HepG2 (cell line): Measurements from ENCODE around the gene NUP62. TPM values are rescaled to one million over a fixed set of nuclear protein-coding genes. Genes with fewer than 3 reads are reported as not detected.

Source experiments
- ARNTL ChIP-seq: sonication (generic); formaldehyde crosslinking; IDR thresholded peaks from 2 replicates; pipeline ENCODE4 v1.4.0; 2020; ENCODE audit warnings: mild to moderate bottlenecking, missing genetic modification reagents
- ATF1 ChIP-seq: IDR thresholded peaks from 2 replicates; pipeline ENCODE4 v1.6.1; 2016; ENCODE audit warnings: mild to moderate bottlenecking, control low read depth
- CENPT ChIP-seq: sonication (generic); formaldehyde crosslinking; IDR thresholded peaks from 2 replicates; pipeline ENCODE4 v1.8.0; 2022; ENCODE audit warnings: low read depth, mild to moderate bottlenecking, moderate library complexity, missing genetic modification reagents
- DRAP1 ChIP-seq: IDR thresholded peaks from 2 replicates; pipeline ENCODE4 v1.6.1; 2016; ENCODE audit warnings: missing genetic modification reagents, missing compliant biosample characterization
- EEA1 ChIP-seq: sonication (generic); formaldehyde crosslinking; IDR thresholded peaks from 2 replicates; pipeline ENCODE4 v1.5.1; 2020; ENCODE audit warnings: mild to moderate bottlenecking, missing genetic modification reagents, borderline replicate concordance
- FIP1L1 ChIP-seq: fragments of 200-400 bp; formaldehyde crosslinking; IDR thresholded peaks from 2 replicates; pipeline ENCODE4 v1.6.1; 2018; ENCODE audit warnings: low read depth, mild to moderate bottlenecking, low read length, moderate library complexity, borderline replicate concordance; ENCODE audit not compliant: insufficient read depth
- GABPB1 ChIP-seq: IDR thresholded peaks from 2 replicates; pipeline ENCODE4 v1.6.1; 2016; ENCODE audit warnings: mild to moderate bottlenecking, missing genetic modification reagents, moderate library complexity, missing compliant biosample characterization
- HMG20B ChIP-seq: conservative IDR thresholded peaks from 2 replicates; pipeline ENCODE4 v1.6.1; 2016; ENCODE audit warnings: missing genetic modification reagents, missing compliant biosample characterization
- MAFK ChIP-seq, 2 experiments: IDR thresholded peaks in 1 of 2; conservative IDR thresholded peaks in 1 of 2; 2 replicates each; pipeline ENCODE4 v1.6.1; 2011; ENCODE audit warnings: improper control_type of control experiment in 2 of 2, low read length in 2 of 2
- MIXL1 ChIP-seq: IDR thresholded peaks from 2 replicates; pipeline ENCODE4 v1.6.1; 2016
- MXI1 ChIP-seq: IDR thresholded peaks from 3 replicates; pipeline ENCODE4 v1.6.1; 2012; ENCODE audit warnings: low read depth, low read length, inconsistent platforms, borderline replicate concordance
- NFE2L2 ChIP-seq: fragments of 150-350 bp; IDR thresholded peaks from 2 replicates; pipeline ENCODE4 v1.6.1; 2014; ENCODE audit warnings: low read length
- TAF1 ChIP-seq: sonication (generic); formaldehyde crosslinking; IDR thresholded peaks from 2 replicates; pipeline ENCODE4 v1.4.0; 2020; ENCODE audit warnings: missing genetic modification reagents
- ZHX1 ChIP-seq: sonication (generic); formaldehyde crosslinking; IDR thresholded peaks from 2 replicates; pipeline ENCODE4 v1.8.1; 2022; ENCODE audit warnings: low read depth, mild to moderate bottlenecking, missing genetic modification reagents
- ZMYM3 ChIP-seq: sonication (generic); formaldehyde crosslinking; IDR thresholded peaks from 2 replicates; pipeline ENCODE4 v1.5.1; 2020; ENCODE audit warnings: mild to moderate bottlenecking, missing genetic modification reagents
- ZNF362 ChIP-seq: sonication (generic); formaldehyde crosslinking; IDR thresholded peaks from 2 replicates; pipeline ENCODE4 v1.4.0; 2020; ENCODE audit warnings: missing genetic modification reagents, mild to moderate bottlenecking, borderline replicate concordance
- ZNF414 ChIP-seq: sonication (generic); formaldehyde crosslinking; IDR thresholded peaks from 2 replicates; pipeline ENCODE4 v1.5.0; 2020; ENCODE audit warnings: missing genetic modification reagents
- ZNF451 ChIP-seq: sonication (generic); formaldehyde crosslinking; IDR thresholded peaks from 2 replicates; pipeline ENCODE4 v1.5.0; 2020; ENCODE audit warnings: mild to moderate bottlenecking, missing genetic modification reagents
- ZNF616 ChIP-seq: sonication (generic); formaldehyde crosslinking; IDR thresholded peaks from 2 replicates; pipeline ENCODE4 v1.5.0; 2020; ENCODE audit warnings: low read depth, mild to moderate bottlenecking, missing genetic modification reagents
- ZNF816 ChIP-seq: sonication (generic); formaldehyde crosslinking; IDR thresholded peaks from 2 replicates; pipeline ENCODE4 v1.8.0; 2022; ENCODE audit warnings: missing genetic modification reagents, mild to moderate bottlenecking, borderline replicate concordance
- polyA plus RNA-seq, 8 experiments: library from polyadenylated mRNA; depleted of rRNA in 3 of 8; stranded (reverse) in 7 of 8; unstranded in 1 of 8; fragments of >200 nt; fragmentation: Illumina TruSeq in 4 of 8; extraction: Trizol in 4 of 8; gene quantifications; 2 replicates each; pipeline versions ENCODE4 v1.2.1 to v1.2.3, GENCODE V29; 2011 to 2016; ENCODE audit warnings: low read depth in 4 of 8, missing spikeins in 1 of 8, mixed read lengths in 1 of 8; ENCODE audit not compliant: insufficient read depth in 1 of 8
- total RNA-seq, 5 experiments: library from RNA; depleted of rRNA; stranded (reverse); fragments of >200 nt; fragmentation: Illumina TruSeq; extraction: Trizol; gene quantifications; 2 replicates each; pipeline ENCODE4 v1.2.3, GENCODE V29; 2016; ENCODE audit warnings: low read depth in 1 of 5
- TF ChIP-seq, protein P1 (sequence below): IDR thresholded peaks from 2 replicates; pipeline ENCODE4 v1.6.1; 2016

The NUP62 gene
- total and polyA plus RNA-seq, 2 of the 13 experiments (the other 11 are each of a cell fraction or from before 2014, with no cell fraction given): 16.5 to 41.5 TPM

DNA sequence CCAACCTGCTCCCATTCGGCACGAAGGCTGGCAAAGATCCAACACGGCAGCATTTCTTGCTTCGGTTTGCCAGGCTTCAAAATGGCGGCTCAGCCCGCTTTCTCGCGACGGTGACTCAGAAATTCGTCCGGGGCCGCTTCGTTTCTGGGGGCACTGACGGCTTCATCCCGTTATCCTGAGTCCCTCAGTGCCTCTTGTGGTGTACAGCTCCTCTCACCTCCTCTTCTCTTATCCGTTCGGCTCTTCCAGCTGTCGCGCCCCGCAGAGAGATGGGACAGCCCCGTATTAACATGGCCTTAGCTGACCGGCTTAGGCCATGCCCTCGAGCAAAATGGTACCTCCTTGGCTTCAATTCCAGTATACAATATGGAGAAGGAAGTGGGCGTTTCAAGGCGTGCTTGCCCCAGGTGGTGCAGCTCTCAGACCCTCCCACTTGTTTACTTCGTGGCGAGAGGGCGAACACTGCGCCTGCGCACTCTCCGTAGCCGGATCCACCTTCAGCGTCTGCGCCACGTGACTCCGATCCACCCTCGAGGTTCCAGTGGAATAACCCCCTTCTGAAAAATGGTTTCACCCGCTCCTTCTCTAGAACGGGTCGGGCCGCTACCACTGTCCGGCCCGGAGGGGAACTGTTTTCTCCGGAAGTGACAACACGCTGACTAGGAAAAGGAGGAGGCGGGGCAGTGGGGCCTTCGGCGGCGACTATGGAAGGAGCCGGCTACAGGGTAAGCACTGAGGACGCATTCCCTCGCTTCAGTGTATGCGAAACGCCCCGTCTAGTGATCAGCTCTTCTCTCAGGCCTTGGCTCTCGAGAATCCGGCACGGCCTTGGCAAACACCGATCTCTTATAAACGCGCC lies 52.1 kb downstream of the NUP62 start, which contains the start of the genes AKT1S1 and TBC1D17 (continued):
- TF ChIP-seq ZNF616 (CRISPR knock-in tag): no peak
- TF ChIP-seq HMG20B: no peak
- TF ChIP-seq CENPT (CRISPR knock-in tag): no peak
- peak; percentile 47; the same call in 1 of the 2 replicates for TF ChIP-seq DRAP1
- no peak; the same call in 1 of the 2 replicates for TF ChIP-seq ZNF414 (CRISPR knock-in tag)
- TF ChIP-seq MIXL1 (CRISPR knock-in tag): no peak
- peak; percentile 99 for TF ChIP-seq ZHX1
- TF ChIP-seq, protein P1, sequence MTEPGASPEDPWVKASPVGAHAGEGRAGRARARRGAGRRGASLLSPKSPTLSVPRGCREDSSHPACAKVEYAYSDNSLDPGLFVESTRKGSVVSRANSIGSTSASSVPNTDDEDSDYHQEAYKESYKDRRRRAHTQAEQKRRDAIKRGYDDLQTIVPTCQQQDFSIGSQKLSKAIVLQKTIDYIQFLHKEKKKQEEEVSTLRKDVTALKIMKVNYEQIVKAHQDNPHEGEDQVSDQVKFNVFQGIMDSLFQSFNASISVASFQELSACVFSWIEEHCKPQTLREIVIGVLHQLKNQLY (CRISPR knock-in tag): peak; percentile 69
- no peak for TF ChIP-seq ZNF362 (CRISPR knock-in tag)
- TF ChIP-seq MAFK (conservative IDR thresholded peaks at IDR 0.05 in 1 of 2, IDR thresholded peaks at IDR 0.05 in 1 of 2; ENCODE audit: low read length in 2 of 2): no peak; a peak in 1 of 4 replicates
- no peak for TF ChIP-seq ZMYM3
- TF ChIP-seq MXI1: peak; percentile 75; the same call in 1 of the 3 replicates
- TF ChIP-seq ZNF816 (CRISPR knock-in tag): no peak
- peak; percentile 98 for TF ChIP-seq ARNTL
- TF ChIP-seq TAF1 (CRISPR knock-in tag): peak; percentile 45; the same call in 1 of the 2 replicates
- 0 out of 2 replicates have a peak, but pooled peaks have one; percentile 30 for TF ChIP-seq FIP1L1
- no peak for TF ChIP-seq ZNF451 (CRISPR knock-in tag)
- TF ChIP-seq GABPB1 (CRISPR knock-in tag): peak; percentile 95
- TF ChIP-seq ATF1: peak; percentile 87
- TF ChIP-seq NFE2L2: no peak
- TF ChIP-seq EEA1: no peak
